SK-N-SH (cell line): ENCODE data around the gene ATXN10.
A peak's percentile ranks its signal among the peaks of the same experiment; 100 is the strongest.

Experiments used
- CHD2 ChIP-seq: fragments of 150-350 bp; IDR thresholded peaks from 2 replicates; pipeline ENCODE4 v1.6.1; 2018; ENCODE audit warnings: low read length; ENCODE audit not compliant: partially characterized antibody
- EP300 ChIP-seq, 2 experiments: IDR thresholded peaks; 2 replicates each; pipeline versions ENCODE4 v1.4.0 to v1.6.1; 2012; ENCODE audit warnings: borderline replicate concordance in 1 of 2, low read depth in 1 of 2, low read length in 1 of 2
- EZH2phosphoT487 ChIP-seq: fragments of 200-600 bp; sonication (generic); IDR thresholded peaks from 2 replicates; pipeline ENCODE4 v1.6.1; 2017; ENCODE audit warnings: low read depth, mixed run types, mild to moderate bottlenecking, antibody characterized with exemption, moderate library complexity, borderline replicate concordance
- JUND ChIP-seq: IDR thresholded peaks from 2 replicates; pipeline ENCODE4 v1.4.0; 2012
- POLR2AphosphoS5 ChIP-seq: IDR thresholded peaks from 2 replicates; pipeline ENCODE4 v1.6.1; 2012; ENCODE audit warnings: low read depth, low read length
- RAD21 ChIP-seq: IDR thresholded peaks from 2 replicates; pipeline ENCODE4 v1.6.1; 2012; ENCODE audit warnings: mild to moderate bottlenecking, low read length
- TAF1 ChIP-seq: IDR thresholded peaks from 2 replicates; pipeline ENCODE4 v1.6.1; 2012; ENCODE audit warnings: low read depth, mild to moderate bottlenecking, low read length, moderate library complexity, borderline replicate concordance
- TEAD4 ChIP-seq: IDR thresholded peaks from 2 replicates; pipeline ENCODE4 v1.4.0; 2012; ENCODE audit warnings: mild to moderate bottlenecking, borderline replicate concordance; ENCODE audit not compliant: insufficient read depth
- USF2 ChIP-seq: fragments of 150-350 bp; IDR thresholded peaks from 2 replicates; pipeline ENCODE4 v1.6.1; 2017; ENCODE audit warnings: antibody characterized with exemption, low read length, low read depth, borderline replicate concordance
- TF ChIP-seq, protein P1 (sequence below): fragments of 200-600 bp; sonication (generic); IDR thresholded peaks from 2 replicates; pipeline ENCODE4 v1.6.1; 2017; ENCODE audit warnings: antibody characterized with exemption, mild to moderate bottlenecking, moderate library complexity
- TF ChIP-seq, protein P2 (sequence below): IDR thresholded peaks from 2 replicates; pipeline ENCODE4 v1.4.0; 2012; ENCODE audit warnings: low read depth

- TF ChIP-seq JUND, result no peak
- no peak for TF ChIP-seq RAD21
- TF ChIP-seq, protein P1, sequence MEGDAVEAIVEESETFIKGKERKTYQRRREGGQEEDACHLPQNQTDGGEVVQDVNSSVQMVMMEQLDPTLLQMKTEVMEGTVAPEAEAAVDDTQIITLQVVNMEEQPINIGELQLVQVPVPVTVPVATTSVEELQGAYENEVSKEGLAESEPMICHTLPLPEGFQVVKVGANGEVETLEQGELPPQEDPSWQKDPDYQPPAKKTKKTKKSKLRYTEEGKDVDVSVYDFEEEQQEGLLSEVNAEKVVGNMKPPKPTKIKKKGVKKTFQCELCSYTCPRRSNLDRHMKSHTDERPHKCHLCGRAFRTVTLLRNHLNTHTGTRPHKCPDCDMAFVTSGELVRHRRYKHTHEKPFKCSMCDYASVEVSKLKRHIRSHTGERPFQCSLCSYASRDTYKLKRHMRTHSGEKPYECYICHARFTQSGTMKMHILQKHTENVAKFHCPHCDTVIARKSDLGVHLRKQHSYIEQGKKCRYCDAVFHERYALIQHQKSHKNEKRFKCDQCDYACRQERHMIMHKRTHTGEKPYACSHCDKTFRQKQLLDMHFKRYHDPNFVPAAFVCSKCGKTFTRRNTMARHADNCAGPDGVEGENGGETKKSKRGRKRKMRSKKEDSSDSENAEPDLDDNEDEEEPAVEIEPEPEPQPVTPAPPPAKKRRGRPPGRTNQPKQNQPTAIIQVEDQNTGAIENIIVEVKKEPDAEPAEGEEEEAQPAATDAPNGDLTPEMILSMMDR, result no peak
- no peak for TF ChIP-seq USF2
- TF ChIP-seq TAF1, result no peak
- TF ChIP-seq POLR2AphosphoS5, result no peak
- no peak for TF ChIP-seq EZH2phosphoT487
- no peak for TF ChIP-seq EP300 (IDR thresholded peaks at IDR 0.05; ENCODE audit: borderline replicate concordance in 1 of 2, low read depth in 1 of 2, low read length in 1 of 2)
- TF ChIP-seq CHD2, result no peak
- TF ChIP-seq, protein P2, sequence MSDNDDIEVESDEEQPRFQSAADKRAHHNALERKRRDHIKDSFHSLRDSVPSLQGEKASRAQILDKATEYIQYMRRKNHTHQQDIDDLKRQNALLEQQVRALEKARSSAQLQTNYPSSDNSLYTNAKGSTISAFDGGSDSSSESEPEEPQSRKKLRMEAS, result no peak
- TF ChIP-seq TEAD4, result 0 out of 2 replicates have a peak, but pooled peaks have one; percentile 16
Observed at GRCh38 chr22:45777046-45777851, 105.6 kb downstream of the ATXN10 start.
